ENCODE measurements around the gene COG6.

The COG6 gene

DNA sequence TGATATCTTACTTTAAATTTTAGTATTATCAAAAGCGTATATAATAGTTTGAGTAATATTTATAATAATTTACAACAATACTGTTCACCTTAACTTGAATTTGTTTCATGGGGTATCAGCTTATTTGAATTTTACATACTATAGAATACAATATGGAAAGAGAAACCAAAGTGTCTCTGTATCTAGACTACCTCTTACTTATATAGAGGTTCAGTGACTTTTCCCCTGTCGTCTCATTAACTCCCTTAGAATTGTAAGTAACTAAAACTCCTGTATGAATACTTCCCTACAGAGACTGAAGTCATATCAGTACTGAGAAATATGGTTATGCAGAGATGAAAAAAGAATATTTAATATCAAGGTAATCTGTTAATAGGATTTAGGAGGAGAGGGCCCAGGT lies 26.8 kb downstream of the COG6 start:
- Histone ChIP-seq H3K27me3 (no peaks in the 10 kb centered on the region), H3K36me3 (peaks cover 24 to 48% (median 26%) of the 10 kb centered on the region in 3 donors), H3K4me3 (no peak overlapping the region), H3K27ac (no peak overlapping the region), H3K4me1 (no peaks in the 10 kb centered on the region), H3K9me3 (no peaks in the 10 kb centered on the region)
- intact Hi-C loops (cut with DNase I; ENCODE audit: low total_unique reads), result no loop called here
- TF ChIP-seq, protein P1, sequence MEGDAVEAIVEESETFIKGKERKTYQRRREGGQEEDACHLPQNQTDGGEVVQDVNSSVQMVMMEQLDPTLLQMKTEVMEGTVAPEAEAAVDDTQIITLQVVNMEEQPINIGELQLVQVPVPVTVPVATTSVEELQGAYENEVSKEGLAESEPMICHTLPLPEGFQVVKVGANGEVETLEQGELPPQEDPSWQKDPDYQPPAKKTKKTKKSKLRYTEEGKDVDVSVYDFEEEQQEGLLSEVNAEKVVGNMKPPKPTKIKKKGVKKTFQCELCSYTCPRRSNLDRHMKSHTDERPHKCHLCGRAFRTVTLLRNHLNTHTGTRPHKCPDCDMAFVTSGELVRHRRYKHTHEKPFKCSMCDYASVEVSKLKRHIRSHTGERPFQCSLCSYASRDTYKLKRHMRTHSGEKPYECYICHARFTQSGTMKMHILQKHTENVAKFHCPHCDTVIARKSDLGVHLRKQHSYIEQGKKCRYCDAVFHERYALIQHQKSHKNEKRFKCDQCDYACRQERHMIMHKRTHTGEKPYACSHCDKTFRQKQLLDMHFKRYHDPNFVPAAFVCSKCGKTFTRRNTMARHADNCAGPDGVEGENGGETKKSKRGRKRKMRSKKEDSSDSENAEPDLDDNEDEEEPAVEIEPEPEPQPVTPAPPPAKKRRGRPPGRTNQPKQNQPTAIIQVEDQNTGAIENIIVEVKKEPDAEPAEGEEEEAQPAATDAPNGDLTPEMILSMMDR (IDR thresholded peaks at IDR 0.05), result no peak
- DNase-seq, result no peak

GRCh38 chr13:39682788-39683187 lies 27.3 kb downstream of the COG6 start:
- H3K4me1 ChIP-seq, result no peaks in the 10 kb centered on the region
- no peaks in the 10 kb centered on the region for H3K27me3 ChIP-seq
- intact Hi-C loops (cut with DNase I; ENCODE audit: low total_unique reads), result no loop called here
- peaks cover 28 to 49% (median 30%) of the 10 kb centered on the region in 3 donors for H3K36me3 ChIP-seq
- no peak overlapping the region for H3K4me3 ChIP-seq
- DNase-seq, result no peak
- TF ChIP-seq, protein P1 (IDR thresholded peaks at IDR 0.05), result no peak
- H3K27ac ChIP-seq, result no peak overlapping the region
- no peaks in the 10 kb centered on the region for H3K9me3 ChIP-seq

- Histone ChIP-seq H3K27me3 (no peaks in the 10 kb centered on the region), H3K9me3 (no peaks in the 10 kb centered on the region), H3K27ac (no peak overlapping the region), H3K36me3 (peaks cover 29 to 49% (median 38%) of the 10 kb centered on the region in 3 donors), H3K4me3 (no peak overlapping the region), H3K4me1 (no peaks in the 10 kb centered on the region)
- TF ChIP-seq, protein P1 (IDR thresholded peaks at IDR 0.05), result peak; percentile 38 to 46
- no peak for DNase-seq
- intact Hi-C loops (cut with DNase I; ENCODE audit: low total_unique reads), result no loop called here
These were observed 29.2 kb downstream of the COG6 start for GRCh38 chr13:39684531-39685137.

DNA sequence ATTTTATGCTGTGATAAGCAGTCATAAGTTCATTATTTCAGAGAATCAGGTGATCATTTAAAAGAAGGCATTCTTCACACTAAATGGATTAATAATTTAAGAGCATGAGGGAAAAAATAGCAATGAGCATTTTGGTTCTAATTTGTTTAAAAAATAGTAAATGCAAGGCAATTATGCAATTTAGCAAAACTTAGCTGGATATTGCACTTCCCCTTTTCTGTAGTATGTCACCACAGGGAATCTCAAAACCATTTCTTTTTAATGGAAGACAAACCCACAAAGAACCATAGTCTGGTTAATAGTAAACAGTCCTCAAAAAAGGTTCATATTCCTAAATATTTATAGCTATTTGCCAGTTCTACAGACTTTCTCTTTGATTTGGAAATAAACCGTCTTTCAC lies 30.2 kb downstream of the COG6 start:
- Histone ChIP-seq H3K36me3 (peaks cover 25 to 42% (median 31%) of the 10 kb centered on the region in 3 donors), H3K27me3 (no peaks in the 10 kb centered on the region), H3K4me3 (no peak overlapping the region), H3K27ac (no peak overlapping the region), H3K9me3 (no peaks in the 10 kb centered on the region), H3K4me1 (no peaks in the 10 kb centered on the region)
- intact Hi-C loops (cut with DNase I; ENCODE audit: low total_unique reads), result no loop called here
- DNase-seq, result no peak
- TF ChIP-seq, protein P1 (IDR thresholded peaks at IDR 0.05), result no peak

- Histone ChIP-seq H3K27me3 (no peaks in the 10 kb centered on the region), H3K36me3 (peaks cover 16 to 20% (median 17%) of the 10 kb centered on the region in 3 donors), H3K27ac (no peak overlapping the region), H3K9me3 (no peaks in the 10 kb centered on the region), H3K4me1 (no peaks in the 10 kb centered on the region), H3K4me3 (no peak overlapping the region)
- TF ChIP-seq, protein P1 (IDR thresholded peaks at IDR 0.05), result no peak
- DNase-seq, result no peak
- intact Hi-C loops (cut with DNase I; ENCODE audit: low total_unique reads), result no loop called here
These were observed 32.8 kb downstream of the COG6 start for GRCh38 chr13:39688278-39688677.

Measured in tibial artery (tissue), 4 donors.